HG03025 (cell line): ENCODE data around the gene ZNF469.

Experiments
- ATAC-seq: cut with Tn5 transposase; IDR thresholded peaks from one replicate; pipeline ENCODE4 v1.9.1; 2021; ENCODE audit warnings: mild to moderate bottlenecking, moderate library complexity; ENCODE audit not compliant: unreplicated experiment, low FRiP score

Gene ZNF469

GRCh38 chr16:88376835-88377726 lies 5.7 kb upstream of the ZNF469 start:
- ATAC-seq: no peak

GRCh38 chr16:88377961-88378360 lies 4.8 kb upstream of the ZNF469 start:
- ATAC-seq: no peak

- no peak for ATAC-seq
Measured at GRCh38 chr16:88378401-88378800, 4.4 kb upstream of the ZNF469 start.

- ATAC-seq: no peak
Measured at GRCh38 chr16:88378836-88379693, 3.7 kb upstream of the ZNF469 start.

GRCh38 chr16:88379694-88380040 lies 3.1 kb upstream of the ZNF469 start:
- no peak for ATAC-seq

- ATAC-seq: no peak
Measured at GRCh38 chr16:88380099-88380498, 2.7 kb upstream of the ZNF469 start.

- ATAC-seq: no peak
Measured at GRCh38 chr16:88380619-88381018, 2.1 kb upstream of the ZNF469 start.

- ATAC-seq: no peak
Measured at GRCh38 chr16:88381820-88382451, 823 bp upstream of the ZNF469 start.

GRCh38 chr16:88383401-88384221 lies 852 bp downstream of the ZNF469 start:
- ATAC-seq: no peak

- no peak for ATAC-seq
Measured at GRCh38 chr16:88384222-88385111, 1.7 kb downstream of the ZNF469 start.

GRCh38 chr16:88385112-88385594 lies 2.4 kb downstream of the ZNF469 start:
- no peak for ATAC-seq

GRCh38 chr16:88385831-88386815 lies 3.4 kb downstream of the ZNF469 start:
- no peak for ATAC-seq

GRCh38 chr16:88387180-88387765 lies 4.5 kb downstream of the ZNF469 start:
- ATAC-seq: no peak

GRCh38 chr16:88387941-88388627 lies 5.3 kb downstream of the ZNF469 start:
- ATAC-seq: no peak

GRCh38 chr16:88389191-88389590 lies 6.4 kb downstream of the ZNF469 start:
- no peak for ATAC-seq

GRCh38 chr16:88389621-88390160 lies 6.9 kb downstream of the ZNF469 start:
- ATAC-seq: no peak

- ATAC-seq: no peak
Measured at GRCh38 chr16:88390265-88390664, 7.5 kb downstream of the ZNF469 start.
